Activated CD8-positive, alpha-beta memory T cell treated with anti-CD3 and anti-CD28 coated beads for 24 hours (primary cell): ENCODE results near the gene NUAK2.
"Not testable (repeated sequence)": the region's sequence is repeated elsewhere in the genome, so short reads cannot be mapped to it uniquely, and the experiment has no call there.

Source experiments
- DNase-seq: peaks from one replicate; pipeline ENCODE4 v3.0.0-alpha.2; 2020

Gene NUAK2

GRCh38 chr1:205294175-205294917 is 27.2 kb downstream of the NUAK2 start:
- no peak for DNase-seq

- no peak for DNase-seq
These were observed 28.0 kb downstream of the NUAK2 start for GRCh38 chr1:205293350-205294074.

GRCh38 chr1:205291596-205291995 is 29.9 kb downstream of the NUAK2 start:
- no peak for DNase-seq

- DNase-seq = peak; percentile 85
These were observed 33.6 kb downstream of the NUAK2 start for GRCh38 chr1:205287767-205288559.

GRCh38 chr1:205287076-205287475 is 34.5 kb downstream of the NUAK2 start:
- no peak for DNase-seq

- DNase-seq = peak; percentile 83
These were observed 35.1 kb downstream of the NUAK2 start for GRCh38 chr1:205286335-205286950.

- DNase-seq = peak; percentile 77
These were observed 36.0 kb downstream of the NUAK2 start for GRCh38 chr1:205285381-205286101.

GRCh38 chr1:205284420-205285144 is 37.0 kb downstream of the NUAK2 start:
- DNase-seq = peak; percentile 86

GRCh38 chr1:205283270-205284147 is 38.0 kb downstream of the NUAK2 start:
- no peak for DNase-seq

GRCh38 chr1:205280666-205281395 is 40.7 kb downstream of the NUAK2 start:
- DNase-seq = not testable (repeated sequence)

GRCh38 chr1:205279986-205280385 is 41.6 kb downstream of the NUAK2 start:
- no peak for DNase-seq

GRCh38 chr1:205276689-205277065 is 44.9 kb downstream of the NUAK2 start:
- no peak for DNase-seq

GRCh38 chr1:205275916-205276688 is 45.4 kb downstream of the NUAK2 start:
- DNase-seq = no peak

- no peak for DNase-seq
These were observed 46.4 kb downstream of the NUAK2 start for GRCh38 chr1:205275133-205275532.

- no peak for DNase-seq
These were observed 47.4 kb downstream of the NUAK2 start for GRCh38 chr1:205274041-205274691.

- DNase-seq = peak; percentile 93
These were observed 48.0 kb downstream of the NUAK2 start for GRCh38 chr1:205273551-205273982.

GRCh38 chr1:205272536-205272935 is 49.0 kb downstream of the NUAK2 start:
- DNase-seq = no peak

- no peak for DNase-seq
These were observed 49.8 kb downstream of the NUAK2 start for GRCh38 chr1:205271745-205272144.

- no peak for DNase-seq
These were observed 50.3 kb downstream of the NUAK2 start for GRCh38 chr1:205271277-205271676.
